Astrocyte (in vitro differentiated cells and primary cell): ENCODE data around the gene SSH2. TPM values are rescaled to one million over a fixed set of nuclear protein-coding genes. Genes with fewer than 3 reads are reported as not detected.

Source experiments
- DNase-seq: peaks from one replicate; pipeline ENCODE4 v3.0.0-alpha.2; 2010; ENCODE audit warnings: low read depth
- FAIRE-seq: peaks from 2 replicates; lab custom pipeline; 2011; peaks lifted over from hg19 to GRCh38; lab: Jason Lieb, UNC
- H2AFZ ChIP-seq: 2 replicates; pipeline ENCODE4 v1.6.0; 2012; ENCODE audit warnings: low read depth, low read length, inconsistent platforms
- H3K27ac ChIP-seq: 2 replicates; pipeline ENCODE4 v1.5.1; 2011; ENCODE audit warnings: low read depth, low read length, inconsistent platforms
- H3K27me3 ChIP-seq: 2 replicates; pipeline ENCODE4 v1.6.0; 2011; ENCODE audit warnings: low read length, inconsistent platforms; ENCODE audit not compliant: insufficient read depth
- H3K36me3 ChIP-seq: 2 replicates; pipeline ENCODE4 v1.5.1; 2011; ENCODE audit warnings: low read length, inconsistent platforms; ENCODE audit not compliant: insufficient read depth
- H3K4me1 ChIP-seq: 2 replicates; pipeline ENCODE4 v1.5.1; 2011; ENCODE audit warnings: low read length, inconsistent platforms; ENCODE audit not compliant: insufficient read depth
- H3K4me2 ChIP-seq: 2 replicates; pipeline ENCODE4 v1.6.0; 2012; ENCODE audit warnings: low read length, inconsistent platforms
- H3K4me3 ChIP-seq: 2 replicates; pipeline ENCODE4 v1.5.1; 2011; ENCODE audit warnings: low read depth, mild to moderate bottlenecking, low read length, inconsistent platforms; ENCODE audit not compliant: insufficient read depth
- H3K79me2 ChIP-seq: 2 replicates; pipeline ENCODE4 v1.6.0; 2012; ENCODE audit warnings: mild to moderate bottlenecking, low read length, inconsistent platforms; ENCODE audit not compliant: insufficient read depth
- H3K9ac ChIP-seq: 2 replicates; pipeline ENCODE4 v1.6.0; 2012; ENCODE audit warnings: mild to moderate bottlenecking, low read length, inconsistent platforms
- H3K9me3 ChIP-seq: 2 replicates; pipeline ENCODE4 v1.5.1; 2012; ENCODE audit warnings: low read depth, mild to moderate bottlenecking, low read length, inconsistent platforms; ENCODE audit not compliant: insufficient read depth
- H4K20me1 ChIP-seq: 2 replicates; pipeline ENCODE4 v1.6.0; 2012; ENCODE audit warnings: low read length, inconsistent platforms; ENCODE audit not compliant: insufficient read depth
- H3K27ac Mint-ChIP-seq: one replicate; pipeline ENCODE4 v1.8.0; 2021; ENCODE audit warnings: mild to moderate bottlenecking, mixed read lengths; ENCODE audit not compliant: unreplicated experiment
- H3K27me3 Mint-ChIP-seq: one replicate; pipeline ENCODE4 v1.8.0; 2021; ENCODE audit warnings: low read depth, mixed read lengths; ENCODE audit not compliant: unreplicated experiment
- H3K36me3 Mint-ChIP-seq: one replicate; pipeline ENCODE4 v1.8.0; 2021; ENCODE audit warnings: low read depth, mixed read lengths; ENCODE audit not compliant: unreplicated experiment
- H3K4me1 Mint-ChIP-seq: one replicate; pipeline ENCODE4 v1.8.0; 2021; ENCODE audit warnings: low read depth, mixed read lengths; ENCODE audit not compliant: unreplicated experiment
- H3K4me3 Mint-ChIP-seq: one replicate; pipeline ENCODE4 v1.8.0; 2021; ENCODE audit warnings: mild to moderate bottlenecking, moderate library complexity, mixed read lengths; ENCODE audit not compliant: unreplicated experiment
- H3K9me3 Mint-ChIP-seq: one replicate; pipeline ENCODE4 v1.8.0; 2021; ENCODE audit warnings: mild to moderate bottlenecking, mixed read lengths; ENCODE audit not compliant: unreplicated experiment
- CTCF ChIP-seq: IDR thresholded peaks from 2 replicates; pipeline ENCODE4 v1.5.1; 2011; ENCODE audit warnings: low read depth, mild to moderate bottlenecking, inconsistent platforms, low read length, moderate library complexity; ENCODE audit not compliant: insufficient read depth
- EZH2 ChIP-seq: IDR thresholded peaks from 2 replicates; pipeline ENCODE4 v1.6.1; 2012; ENCODE audit warnings: mild to moderate bottlenecking, low read length, inconsistent platforms; ENCODE audit not compliant: insufficient read depth
- total RNA-seq: library from RNA; stranded (reverse); gene quantifications from 2 replicates; pipeline ENCODE4 v1.2.1, GENCODE V29; 2021

Gene SSH2
- total RNA-seq, 1 donor from 2014 or later, result 31.1 TPM

GRCh38 chr17:29645515-29646051 lies 284.4 kb downstream of the SSH2 start:
- no peak overlapping the region for H3K4me3 ChIP-seq
- no peaks in the 10 kb centered on the region for H3K27me3 ChIP-seq
- Mint-ChIP-seq H3K9me3 (no peaks in the 10 kb centered on the region), H3K27ac (no peak overlapping the region), H3K4me1 (peaks cover 8% of the 10 kb centered on the region), H3K27me3 (no peaks in the 10 kb centered on the region), H3K4me3 (no peak overlapping the region), H3K36me3 (peaks cover 14% of the 10 kb centered on the region)
- FAIRE-seq, result peak; percentile 84
- no peaks in the 10 kb centered on the region for H4K20me1 ChIP-seq
- peak overlapping the region; percentile 11 for H3K27ac ChIP-seq
- DNase-seq, result peak; percentile 88
- no peak for TF ChIP-seq CTCF
- no peak for TF ChIP-seq EZH2
- H3K36me3 ChIP-seq, result peaks cover 4% of the 10 kb centered on the region
- H3K9ac ChIP-seq, result no peak overlapping the region
- no peaks in the 10 kb centered on the region for H3K79me2 ChIP-seq
- H3K4me1 ChIP-seq, result peaks cover under 1% of the 10 kb centered on the region
- H3K9me3 ChIP-seq, result no peaks in the 10 kb centered on the region
- no peak overlapping the region for H2AFZ ChIP-seq
- no peak overlapping the region for H3K4me2 ChIP-seq

- peaks cover 12% of the 10 kb centered on the region for H3K36me3 Mint-ChIP-seq
- H3K27ac ChIP-seq, result no peak overlapping the region
- no peaks in the 10 kb centered on the region for H4K20me1 ChIP-seq
- FAIRE-seq (no peak), DNase-seq (no peak)
- H3K27me3 Mint-ChIP-seq, result no peaks in the 10 kb centered on the region
- no peak overlapping the region for H3K9ac ChIP-seq
- no peak overlapping the region for H3K4me2 ChIP-seq
- H3K79me2 ChIP-seq, result no peaks in the 10 kb centered on the region
- TF ChIP-seq CTCF (no peak), EZH2 (no peak)
- H3K9me3 Mint-ChIP-seq, result no peaks in the 10 kb centered on the region
- H3K4me1 Mint-ChIP-seq, result peaks cover 24% of the 10 kb centered on the region
- no peak overlapping the region for H3K4me3 ChIP-seq
- H3K4me3 Mint-ChIP-seq, result no peak overlapping the region
- no peaks in the 10 kb centered on the region for H3K9me3 ChIP-seq
- H3K27ac Mint-ChIP-seq, result no peak overlapping the region
- H2AFZ ChIP-seq, result no peak overlapping the region
- no peaks in the 10 kb centered on the region for H3K27me3 ChIP-seq
- H3K36me3 ChIP-seq, result peaks cover 4% of the 10 kb centered on the region
- peaks cover 16% of the 10 kb centered on the region for H3K4me1 ChIP-seq
Observed at GRCh38 chr17:29643817-29644160, 286.2 kb downstream of the SSH2 start.

- no peak overlapping the region for H3K27ac ChIP-seq
- H3K9me3 ChIP-seq, result no peaks in the 10 kb centered on the region
- H3K79me2 ChIP-seq, result no peaks in the 10 kb centered on the region
- no peak overlapping the region for H2AFZ ChIP-seq
- Mint-ChIP-seq H3K27me3 (no peaks in the 10 kb centered on the region), H3K27ac (no peak overlapping the region), H3K9me3 (no peaks in the 10 kb centered on the region), H3K4me1 (peaks cover 25% of the 10 kb centered on the region), H3K4me3 (no peak overlapping the region), H3K36me3 (peaks cover 9% of the 10 kb centered on the region)
- DNase-seq (no peak), FAIRE-seq (no peak)
- no peak overlapping the region for H3K9ac ChIP-seq
- H4K20me1 ChIP-seq, result no peaks in the 10 kb centered on the region
- peaks cover 16% of the 10 kb centered on the region for H3K4me1 ChIP-seq
- no peak overlapping the region for H3K4me2 ChIP-seq
- H3K27me3 ChIP-seq, result no peaks in the 10 kb centered on the region
- TF ChIP-seq EZH2 (no peak), CTCF (no peak)
- no peak overlapping the region for H3K4me3 ChIP-seq
- no peaks in the 10 kb centered on the region for H3K36me3 ChIP-seq
Observed at GRCh38 chr17:29642171-29642611, 287.8 kb downstream of the SSH2 start.
